ENCODE results near the gene SFMBT1.

SFMBT1 gene

DNA sequence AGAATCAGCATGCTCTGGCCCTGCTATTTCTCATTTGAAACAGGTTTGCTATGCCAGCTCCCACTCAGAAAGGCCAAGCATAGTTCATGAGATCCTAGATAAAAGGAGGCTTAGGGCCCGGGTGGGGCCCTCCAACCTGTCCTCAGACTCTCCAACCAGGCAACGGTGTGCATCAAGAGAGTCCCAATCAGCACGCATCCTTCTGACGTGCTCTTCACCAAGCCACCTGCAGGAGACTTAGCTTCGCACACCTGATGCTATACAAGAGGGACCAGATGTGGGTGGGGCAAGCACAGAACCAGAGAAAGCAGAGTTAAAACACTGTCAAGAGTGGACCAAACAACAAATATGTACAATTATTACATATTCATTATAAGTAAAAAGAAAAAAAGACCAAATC lies 165.8 kb downstream of the SFMBT1 start:
- TF ChIP-seq, protein P1, sequence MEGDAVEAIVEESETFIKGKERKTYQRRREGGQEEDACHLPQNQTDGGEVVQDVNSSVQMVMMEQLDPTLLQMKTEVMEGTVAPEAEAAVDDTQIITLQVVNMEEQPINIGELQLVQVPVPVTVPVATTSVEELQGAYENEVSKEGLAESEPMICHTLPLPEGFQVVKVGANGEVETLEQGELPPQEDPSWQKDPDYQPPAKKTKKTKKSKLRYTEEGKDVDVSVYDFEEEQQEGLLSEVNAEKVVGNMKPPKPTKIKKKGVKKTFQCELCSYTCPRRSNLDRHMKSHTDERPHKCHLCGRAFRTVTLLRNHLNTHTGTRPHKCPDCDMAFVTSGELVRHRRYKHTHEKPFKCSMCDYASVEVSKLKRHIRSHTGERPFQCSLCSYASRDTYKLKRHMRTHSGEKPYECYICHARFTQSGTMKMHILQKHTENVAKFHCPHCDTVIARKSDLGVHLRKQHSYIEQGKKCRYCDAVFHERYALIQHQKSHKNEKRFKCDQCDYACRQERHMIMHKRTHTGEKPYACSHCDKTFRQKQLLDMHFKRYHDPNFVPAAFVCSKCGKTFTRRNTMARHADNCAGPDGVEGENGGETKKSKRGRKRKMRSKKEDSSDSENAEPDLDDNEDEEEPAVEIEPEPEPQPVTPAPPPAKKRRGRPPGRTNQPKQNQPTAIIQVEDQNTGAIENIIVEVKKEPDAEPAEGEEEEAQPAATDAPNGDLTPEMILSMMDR (IDR thresholded peaks at IDR 0.05; ENCODE audit: extremely low read depth, missing control alignments), result no peak
- DNase-seq (ENCODE audit: low spot score), result no peak

DNA sequence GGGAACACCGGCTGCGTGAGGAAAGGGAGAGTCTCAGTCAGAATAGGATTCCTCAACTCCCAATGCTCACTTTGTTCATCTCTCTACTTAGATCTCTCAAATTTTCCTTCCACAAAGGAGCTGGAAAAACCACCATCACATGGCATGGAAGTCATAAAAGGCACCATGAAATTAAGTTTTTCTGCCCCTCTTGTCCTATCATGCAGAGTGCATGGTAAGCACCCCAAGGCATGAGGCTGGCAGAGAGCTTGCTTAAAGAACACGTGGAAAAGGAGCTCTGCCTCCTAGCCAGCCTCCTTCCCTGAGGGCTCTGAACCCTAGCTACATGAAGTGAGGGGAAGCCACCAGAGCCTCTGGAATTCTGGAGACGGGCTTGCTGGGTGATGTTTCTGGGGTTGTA lies 166.3 kb downstream of the SFMBT1 start:
- TF ChIP-seq, protein P1 (IDR thresholded peaks at IDR 0.05; ENCODE audit: extremely low read depth, missing control alignments), result no peak
- DNase-seq (ENCODE audit: low spot score), result no peak

DNA sequence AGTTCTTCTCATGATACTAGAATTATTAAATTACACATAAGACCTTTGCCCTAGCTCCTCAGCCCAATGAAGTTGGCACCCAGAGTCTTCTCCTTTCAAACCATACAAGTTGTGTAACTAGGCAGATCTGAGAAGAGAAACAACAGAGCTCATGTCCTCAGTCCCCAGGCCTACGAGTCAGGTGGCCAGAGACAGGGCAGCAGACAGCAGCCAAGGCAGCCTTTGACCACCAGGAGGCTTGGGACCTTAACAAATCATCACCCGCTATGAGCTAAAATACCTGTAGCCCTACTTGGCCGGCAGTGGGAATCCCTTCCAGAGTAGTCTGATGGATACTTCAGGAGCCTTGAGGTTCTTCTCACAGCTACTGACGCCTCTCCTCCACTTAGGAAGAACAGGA lies 166.8 kb downstream of the SFMBT1 start:
- DNase-seq (ENCODE audit: low spot score), result no peak
- TF ChIP-seq, protein P1 (IDR thresholded peaks at IDR 0.05; ENCODE audit: extremely low read depth, missing control alignments), result no peak

DNA sequence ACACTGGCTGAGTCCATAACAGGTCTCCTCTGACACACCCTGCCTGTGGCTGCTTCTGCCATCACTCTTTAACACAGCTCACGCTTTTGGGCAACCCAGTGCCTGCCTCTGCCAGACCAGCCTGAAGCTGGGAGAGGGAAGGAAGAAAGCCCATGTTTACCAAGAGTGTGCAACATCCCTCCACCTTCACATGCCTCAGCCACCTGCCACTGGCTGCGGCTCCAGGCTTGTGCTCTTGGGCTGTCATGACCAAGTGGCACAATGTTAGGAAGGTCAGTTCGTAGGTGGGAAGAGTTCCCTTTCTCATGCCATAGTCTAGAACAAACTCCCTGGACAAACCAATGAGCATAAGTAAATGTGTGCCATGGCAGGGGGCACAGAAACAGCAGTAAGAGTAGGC lies 168.8 kb downstream of the SFMBT1 start:
- TF ChIP-seq, protein P1 (IDR thresholded peaks at IDR 0.05; ENCODE audit: extremely low read depth, missing control alignments), result no peak
- no peak for DNase-seq (ENCODE audit: low spot score)

GRCh38 chr3:52874864-52875587 lies 170.8 kb downstream of the SFMBT1 start:
- TF ChIP-seq, protein P1 (IDR thresholded peaks at IDR 0.05; ENCODE audit: extremely low read depth, missing control alignments), result no peak
- DNase-seq (ENCODE audit: low spot score), result no peak

DNA sequence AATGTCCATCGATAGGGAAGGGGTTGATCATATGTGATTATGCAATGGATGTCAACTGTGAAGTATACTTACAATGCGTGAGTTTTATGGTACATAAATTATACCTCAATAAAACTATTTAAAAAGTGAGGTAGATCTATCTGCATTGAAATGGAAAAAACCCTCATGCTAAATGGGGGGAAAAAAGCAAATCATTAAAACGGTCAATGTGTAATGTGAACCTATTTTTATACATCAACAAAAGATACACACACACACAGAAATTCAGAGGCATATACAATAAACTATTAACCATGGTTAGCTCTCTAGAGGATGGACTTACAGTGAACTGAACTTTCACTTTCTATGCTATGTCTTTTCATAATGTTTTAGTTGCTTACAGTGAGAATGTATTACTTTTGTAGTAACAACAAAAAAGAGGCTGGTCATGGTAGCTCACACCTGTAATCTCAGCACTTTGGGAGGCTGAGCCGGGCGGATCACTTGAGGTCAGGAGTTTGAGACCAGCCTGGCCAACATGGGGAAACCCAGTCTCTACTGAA lies 171.6 kb downstream of the SFMBT1 start:
- DNase-seq (ENCODE audit: low spot score), result no peak
- TF ChIP-seq, protein P1 (IDR thresholded peaks at IDR 0.05; ENCODE audit: extremely low read depth, missing control alignments), result no peak

DNA sequence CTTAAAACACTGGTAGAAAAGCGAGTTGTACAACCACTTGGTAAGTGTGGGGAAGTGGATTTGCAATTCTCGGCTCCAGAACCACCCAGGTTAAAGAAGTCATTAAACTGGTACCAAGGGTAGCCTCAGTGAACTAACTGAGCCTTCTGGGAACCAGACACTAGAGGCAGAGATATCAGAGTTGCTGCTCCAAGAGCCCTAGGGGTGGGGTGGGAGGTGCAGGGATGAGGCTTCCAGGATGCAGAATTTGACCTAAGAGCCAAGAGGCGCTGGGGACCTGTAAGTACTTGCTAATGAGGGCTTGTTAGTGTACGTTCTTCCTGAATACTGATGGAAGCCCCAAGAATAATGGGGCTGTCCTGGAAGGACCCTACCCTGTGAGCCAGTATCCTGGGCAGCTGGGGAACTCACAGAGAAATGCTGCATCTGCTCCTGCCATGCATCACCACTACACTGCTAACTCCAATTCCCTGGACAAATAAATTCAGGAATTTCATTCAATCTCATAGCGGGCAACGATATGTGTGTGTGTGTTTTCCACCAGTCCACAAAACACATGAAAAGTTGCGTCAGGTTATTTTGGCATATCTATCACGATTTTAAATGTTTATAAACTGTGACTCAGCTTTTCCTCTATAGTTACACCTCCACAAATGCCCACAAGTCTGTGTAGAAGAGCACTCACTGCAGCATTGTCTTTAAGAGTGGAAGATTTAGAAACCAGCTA lies 172.3 kb downstream of the SFMBT1 start:
- DNase-seq (ENCODE audit: low spot score), result no peak
- TF ChIP-seq, protein P1 (IDR thresholded peaks at IDR 0.05; ENCODE audit: extremely low read depth, missing control alignments), result no peak
